K562 (cell line): ENCODE measurements around the gene IRF3. TPM values are rescaled to one million over a fixed set of nuclear protein-coding genes. Genes with fewer than 3 reads are reported as not detected.

Experiments
- BRF1 ChIP-seq: IDR thresholded peaks from 3 replicates; pipeline ENCODE4 v1.6.1; 2011; ENCODE audit warnings: borderline replicate concordance, mild to moderate bottlenecking; ENCODE audit not compliant: insufficient read length; ENCODE audit errors: extremely low read depth
- C11orf30 ChIP-seq: fragments of 450-650 bp; IDR thresholded peaks from 2 replicates; pipeline ENCODE4 v1.6.1; 2016; ENCODE audit warnings: low read depth, mild to moderate bottlenecking
- CC2D1A ChIP-seq: fragments of 450-650 bp; IDR thresholded peaks from 2 replicates; pipeline ENCODE4 v1.6.1; 2017; ENCODE audit warnings: mild to moderate bottlenecking
- DDX20 ChIP-seq: fragments of 450-650 bp; IDR thresholded peaks from 2 replicates; pipeline ENCODE4 v1.6.1; 2016; ENCODE audit warnings: missing genetic modification characterization, low read depth, mild to moderate bottlenecking, missing compliant biosample characterization, moderate library complexity
- ELF2 ChIP-seq: fragments of 250-450 bp; sonication (Bioruptor Pico); IDR thresholded peaks from 2 replicates; pipeline ENCODE4 v1.5.0; 2021; ENCODE audit warnings: mild to moderate bottlenecking
- EP400 ChIP-seq: fragments of 450-650 bp; IDR thresholded peaks from 2 replicates; pipeline ENCODE4 v1.6.1; 2017; ENCODE audit warnings: antibody characterized with exemption, mild to moderate bottlenecking, moderate library complexity
- ETV1 ChIP-seq: fragments of 450-650 bp; conservative IDR thresholded peaks from 2 replicates; pipeline ENCODE4 v1.6.1; 2016; ENCODE audit warnings: missing genetic modification characterization, control low read depth, low read depth, missing compliant biosample characterization
- FIP1L1 ChIP-seq: fragments of 200-400 bp; formaldehyde crosslinking; IDR thresholded peaks from 2 replicates; pipeline ENCODE4 v1.6.1; 2018; ENCODE audit warnings: mild to moderate bottlenecking, low read depth, low read length; ENCODE audit not compliant: poor library complexity, severe bottlenecking
- HMGN3 ChIP-seq: IDR thresholded peaks from 2 replicates; pipeline ENCODE4 v1.6.1; 2011; ENCODE audit warnings: borderline replicate concordance, low read depth, mild to moderate bottlenecking, mixed read lengths, low read length; ENCODE audit not compliant: insufficient read length; ENCODE audit errors: extremely low read depth
- HNRNPUL1 ChIP-seq: fragments of 200-400 bp; formaldehyde crosslinking; IDR thresholded peaks from 2 replicates; pipeline ENCODE4 v1.6.1; 2017; ENCODE audit warnings: low read length
- KHSRP ChIP-seq: fragments of 450-650 bp; IDR thresholded peaks from 2 replicates; pipeline ENCODE4 v1.6.1; 2017
- NUFIP1 ChIP-seq: fragments of 450-650 bp; IDR thresholded peaks from 2 replicates; pipeline ENCODE4 v1.6.1; 2018; ENCODE audit not compliant: partially characterized antibody
- RBM22 ChIP-seq: fragments of 200-400 bp; formaldehyde crosslinking; IDR thresholded peaks from 2 replicates; pipeline ENCODE4 v1.6.1; 2018; ENCODE audit warnings: low read length, low read depth; ENCODE audit not compliant: poor library complexity, severe bottlenecking
- SAFB ChIP-seq: fragments of 200-400 bp; formaldehyde crosslinking; IDR thresholded peaks from 2 replicates; pipeline ENCODE4 v1.6.1; 2017; ENCODE audit warnings: low read depth, low read length, borderline replicate concordance
- SMAD3 ChIP-seq: fragments of 450-650 bp; formaldehyde crosslinking; conservative IDR thresholded peaks from 2 replicates; pipeline ENCODE4 v1.4.0; 2020; ENCODE audit warnings: mild to moderate bottlenecking
- SP1 ChIP-seq: sonication (generic); formaldehyde crosslinking; IDR thresholded peaks from 2 replicates; pipeline ENCODE4 v1.8.1; 2022; ENCODE audit warnings: mild to moderate bottlenecking, missing genetic modification reagents
- STAT5B ChIP-seq: fragments of 250-450 bp; sonication (Bioruptor Pico); IDR thresholded peaks from 2 replicates; pipeline ENCODE4 v1.8.0; 2021; ENCODE audit warnings: mild to moderate bottlenecking, inconsistent platforms
- THRAP3 ChIP-seq: fragments of 450-650 bp; IDR thresholded peaks from 2 replicates; pipeline ENCODE4 v1.6.1; 2016; ENCODE audit warnings: mild to moderate bottlenecking, inconsistent platforms, borderline replicate concordance
- ZFX ChIP-seq: sonication (generic); formaldehyde crosslinking; IDR thresholded peaks from 2 replicates; pipeline ENCODE4 v1.8.0; 2022; ENCODE audit warnings: mild to moderate bottlenecking, missing genetic modification reagents, moderate library complexity
- ZNF668 ChIP-seq: fragments of 250-450 bp; sonication (Bioruptor Pico); IDR thresholded peaks from 2 replicates; pipeline ENCODE4 v1.8.0; 2022; ENCODE audit warnings: mild to moderate bottlenecking, inconsistent platforms
- polyA plus RNA-seq, 8 experiments: library from polyadenylated mRNA; depleted of rRNA in 4 of 8; stranded (reverse) in 5 of 8; unstranded in 3 of 8; fragments of >200 nt; fragmentation: Nextera tagmentation in 2 of 8; fragmentation: Illumina TruSeq in 1 of 8; extraction: Ambion mirVana in 2 of 8; extraction: Trizol in 1 of 8; gene quantifications; 2 replicates each; pipeline versions ENCODE4 v1.2.1 to v1.2.3, GENCODE V29; 2011 to 2014; ENCODE audit warnings: inconsistent platforms in 1 of 8, missing spikeins in 1 of 8
- total RNA-seq, 7 experiments: library from RNA; depleted of rRNA in 6 of 7; stranded (reverse); fragments of >200 nt in 6 of 7; fragmentation: Illumina TruSeq in 2 of 7; extraction: Trizol in 2 of 7; gene quantifications; 2 replicates each; pipeline versions ENCODE4 v1.2.1 to v1.2.3, GENCODE V29; 2011 to 2021; ENCODE audit warnings: low replicate concordance in 1 of 7
- TF ChIP-seq, protein P1 (sequence below), 3 experiments: fragments of 200-800 bp in 1 of 3; sonication (Bioruptor generic) in 1 of 3; sonication (generic) in 1 of 3; formaldehyde crosslinking in 1 of 3; IDR thresholded peaks; 2 replicates each; pipeline versions ENCODE4 v1.6.1 to v1.8.0; 2016 to 2022; ENCODE audit warnings: mild to moderate bottlenecking in 2 of 3, missing compliant biosample characterization in 2 of 3, missing genetic modification characterization in 2 of 3, missing genetic modification reagents in 1 of 3
- TF ChIP-seq, protein P2 (sequence below): fragments of 450-650 bp; IDR thresholded peaks from 2 replicates; pipeline ENCODE4 v1.6.1; 2016; ENCODE audit warnings: borderline replicate concordance
- TF ChIP-seq, protein P3 (sequence below): fragments of 450-650 bp; IDR thresholded peaks from 2 replicates; pipeline ENCODE4 v1.6.1; 2014; ENCODE audit warnings: low read depth, mild to moderate bottlenecking, moderate library complexity, borderline replicate concordance

The IRF3 gene
- total and polyA plus RNA-seq, 9 of the 15 experiments (the other 6 are each of a cell fraction or from before 2014, with no cell fraction given): 7.5 to 145 (median 65.4) TPM

DNA sequence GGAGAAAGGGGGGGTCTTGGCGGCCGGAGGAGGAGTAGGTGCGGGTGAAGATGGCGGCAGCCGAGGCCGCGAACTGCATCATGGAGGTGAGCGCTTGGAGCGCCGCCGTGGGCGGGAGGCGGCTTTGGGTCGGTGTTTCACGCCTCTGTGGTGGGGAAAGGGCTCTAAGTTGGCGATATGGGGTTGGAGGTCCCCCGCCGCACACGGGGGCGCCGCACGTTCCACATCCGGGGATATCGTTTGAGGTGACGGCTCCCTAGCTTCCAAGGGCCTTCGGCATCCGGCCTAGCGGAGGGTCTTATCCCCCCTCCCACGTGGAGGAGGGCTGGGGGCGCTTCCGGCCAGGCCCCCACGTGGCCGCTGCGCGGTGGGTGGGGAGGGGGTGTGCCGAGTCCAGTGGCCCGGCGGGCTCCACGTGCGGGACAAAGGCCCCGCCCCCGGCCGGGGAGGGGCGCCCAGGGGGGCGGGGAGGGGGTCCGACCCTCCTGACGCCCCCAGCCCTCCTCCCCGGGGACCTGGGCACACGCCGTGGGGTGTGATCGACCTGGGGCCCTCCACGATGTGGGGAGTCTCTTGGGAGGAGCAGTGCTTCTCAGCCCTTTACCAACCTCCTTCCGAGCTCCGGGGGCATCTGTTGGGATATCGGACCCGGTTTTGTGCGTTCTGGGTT is 11.7 kb upstream of the IRF3 start, which contains the start of gene PRMT1 (continued):
- TF ChIP-seq THRAP3 (no peak), SMAD3 (CRISPR knock-in tag) (0 out of 2 replicates have a peak, but pooled peaks have one; percentile 4), HNRNPUL1 (no peak), ZNF668 (CRISPR knock-in tag) (no peak), NUFIP1 (no peak), DDX20 (no peak), STAT5B (CRISPR knock-in tag) (no peak), ELF2 (CRISPR knock-in tag) (peak; percentile 73; the same call in 1 of the 2 replicates), KHSRP (no peak), CC2D1A (no peak), ZFX (CRISPR knock-in tag) (peak; percentile 67), BRF1 (no peak), SAFB (peak; percentile 22; the same call in 1 of the 2 replicates), SP1 (CRISPR knock-in tag) (no peak), EP400 (peak; percentile 98), C11orf30 (no peak), HMGN3 (peak; percentile 76), RBM22 (peak; percentile 29), ETV1 (peak; percentile 90), FIP1L1 (peak; percentile 65)
- TF ChIP-seq, protein P1, sequence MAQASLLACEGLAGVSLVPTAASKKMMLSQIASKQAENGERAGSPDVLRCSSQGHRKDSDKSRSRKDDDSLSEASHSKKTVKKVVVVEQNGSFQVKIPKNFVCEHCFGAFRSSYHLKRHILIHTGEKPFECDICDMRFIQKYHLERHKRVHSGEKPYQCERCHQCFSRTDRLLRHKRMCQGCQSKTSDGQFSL (CRISPR knock-in tag; IDR thresholded peaks at IDR 0.05): peak; percentile 85
- TF ChIP-seq, protein P1 (tag; IDR thresholded peaks at IDR 0.05): peak in 1 of 2 experiments; percentile 50; a peak in 2 of 4 replicates
- TF ChIP-seq, protein P2, sequence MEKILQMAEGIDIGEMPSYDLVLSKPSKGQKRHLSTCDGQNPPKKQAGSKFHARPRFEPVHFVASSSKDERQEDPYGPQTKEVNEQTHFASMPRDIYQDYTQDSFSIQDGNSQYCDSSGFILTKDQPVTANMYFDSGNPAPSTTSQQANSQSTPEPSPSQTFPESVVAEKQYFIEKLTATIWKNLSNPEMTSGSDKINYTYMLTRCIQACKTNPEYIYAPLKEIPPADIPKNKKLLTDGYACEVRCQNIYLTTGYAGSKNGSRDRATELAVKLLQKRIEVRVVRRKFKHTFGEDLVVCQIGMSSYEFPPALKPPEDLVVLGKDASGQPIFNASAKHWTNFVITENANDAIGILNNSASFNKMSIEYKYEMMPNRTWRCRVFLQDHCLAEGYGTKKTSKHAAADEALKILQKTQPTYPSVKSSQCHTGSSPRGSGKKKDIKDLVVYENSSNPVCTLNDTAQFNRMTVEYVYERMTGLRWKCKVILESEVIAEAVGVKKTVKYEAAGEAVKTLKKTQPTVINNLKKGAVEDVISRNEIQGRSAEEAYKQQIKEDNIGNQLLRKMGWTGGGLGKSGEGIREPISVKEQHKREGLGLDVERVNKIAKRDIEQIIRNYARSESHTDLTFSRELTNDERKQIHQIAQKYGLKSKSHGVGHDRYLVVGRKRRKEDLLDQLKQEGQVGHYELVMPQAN: peak; percentile 99
- TF ChIP-seq, protein P3, sequence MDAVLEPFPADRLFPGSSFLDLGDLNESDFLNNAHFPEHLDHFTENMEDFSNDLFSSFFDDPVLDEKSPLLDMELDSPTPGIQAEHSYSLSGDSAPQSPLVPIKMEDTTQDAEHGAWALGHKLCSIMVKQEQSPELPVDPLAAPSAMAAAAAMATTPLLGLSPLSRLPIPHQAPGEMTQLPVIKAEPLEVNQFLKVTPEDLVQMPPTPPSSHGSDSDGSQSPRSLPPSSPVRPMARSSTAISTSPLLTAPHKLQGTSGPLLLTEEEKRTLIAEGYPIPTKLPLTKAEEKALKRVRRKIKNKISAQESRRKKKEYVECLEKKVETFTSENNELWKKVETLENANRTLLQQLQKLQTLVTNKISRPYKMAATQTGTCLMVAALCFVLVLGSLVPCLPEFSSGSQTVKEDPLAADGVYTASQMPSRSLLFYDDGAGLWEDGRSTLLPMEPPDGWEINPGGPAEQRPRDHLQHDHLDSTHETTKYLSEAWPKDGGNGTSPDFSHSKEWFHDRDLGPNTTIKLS: peak; percentile 82
